GM19025 (cell line): ENCODE measurements around the gene APBB2.

Experiments used
- ATAC-seq: cut with Tn5 transposase; IDR thresholded peaks from one replicate; pipeline ENCODE4 v1.9.1; 2021; ENCODE audit warnings: mild to moderate bottlenecking, low read depth, moderate library complexity; ENCODE audit not compliant: unreplicated experiment

APBB2 gene

DNA sequence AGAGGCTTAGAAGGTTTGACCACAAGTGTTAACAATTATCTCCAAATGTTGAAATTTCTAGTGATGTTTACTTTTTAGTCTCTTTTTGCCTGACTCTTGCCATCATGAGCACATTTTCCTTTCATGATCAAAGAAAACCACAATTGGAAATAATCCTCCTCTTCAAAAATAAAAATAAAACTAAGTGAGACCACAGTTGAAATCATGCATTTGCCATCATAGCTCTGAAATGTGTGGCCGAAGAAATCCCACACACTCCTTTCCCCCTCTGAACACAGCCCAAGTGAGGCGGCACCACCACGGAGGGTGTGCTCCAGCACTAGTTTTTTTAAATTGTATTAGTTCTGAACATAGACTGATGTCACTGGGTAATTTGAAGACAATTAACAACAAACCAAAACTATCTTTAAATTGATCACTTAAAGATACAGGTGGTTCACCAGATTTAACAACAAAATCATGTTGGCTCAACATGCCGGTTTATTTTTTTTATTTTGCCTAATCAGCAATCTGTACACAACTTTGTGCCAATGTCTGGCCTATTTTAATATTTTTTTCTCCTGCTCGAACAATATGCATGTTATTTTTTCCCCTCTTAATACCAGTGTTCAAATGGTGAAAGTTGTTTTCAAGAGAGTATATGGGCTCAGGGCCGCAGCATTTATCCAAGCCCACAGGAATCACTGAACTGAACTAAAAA is 17.6 kb downstream of the APBB2 start:
- ATAC-seq, result no peak

GRCh38 chr4:41192136-41192535 is 22.2 kb downstream of the APBB2 start:
- ATAC-seq, result no peak

- no peak for ATAC-seq
Measured at GRCh38 chr4:41189666-41190065, 24.7 kb downstream of the APBB2 start.

DNA sequence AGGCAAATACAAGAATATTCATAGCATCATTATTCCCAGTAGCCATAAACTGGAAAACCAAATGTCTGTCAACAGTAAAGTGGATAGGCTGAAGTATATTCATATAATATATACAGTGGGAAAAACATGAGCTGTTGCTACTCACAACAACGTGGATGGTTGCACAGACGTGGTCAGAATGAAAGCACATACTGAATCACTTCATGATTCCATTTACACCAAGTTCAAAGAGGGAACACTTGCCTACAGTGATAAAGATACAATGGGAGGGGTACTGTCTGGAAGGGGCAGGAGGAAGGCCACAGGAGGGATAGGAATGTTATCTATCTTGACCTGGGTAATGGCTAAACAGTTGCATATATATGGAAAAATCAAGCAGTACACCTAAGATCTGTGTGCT is 25.3 kb downstream of the APBB2 start:
- ATAC-seq, result no peak

- ATAC-seq, result no peak
Measured at GRCh38 chr4:41185614-41186592, 28.4 kb downstream of the APBB2 start.

GRCh38 chr4:41184009-41184408 is 30.3 kb downstream of the APBB2 start:
- no peak for ATAC-seq

DNA sequence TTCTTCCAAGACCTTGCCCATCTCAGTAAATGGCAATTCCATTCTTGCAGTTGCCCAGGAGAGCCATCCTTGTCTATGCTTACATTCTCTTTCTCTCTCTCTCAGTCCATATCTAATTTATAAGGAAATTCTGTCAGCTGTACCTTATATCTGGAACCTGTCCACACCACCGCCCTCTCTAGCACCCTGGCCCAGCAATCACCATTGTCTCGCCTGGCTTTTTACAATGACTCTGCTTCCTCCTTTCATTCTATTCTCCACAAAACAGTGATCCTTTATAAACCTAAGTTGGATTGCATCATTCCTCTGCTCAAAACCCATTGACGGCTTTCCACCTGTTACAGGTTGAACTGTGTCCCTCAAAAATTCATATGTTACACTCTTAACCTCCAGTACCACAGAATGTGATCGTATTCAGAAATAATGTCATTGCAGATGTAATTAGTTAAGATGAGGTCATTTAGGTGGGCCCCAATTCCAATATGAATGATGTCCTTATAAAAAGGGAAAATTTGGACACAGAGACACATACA is 31.3 kb downstream of the APBB2 start:
- ATAC-seq, result no peak

- ATAC-seq, result no peak
Measured at GRCh38 chr4:41181037-41181436, 33.3 kb downstream of the APBB2 start.

DNA sequence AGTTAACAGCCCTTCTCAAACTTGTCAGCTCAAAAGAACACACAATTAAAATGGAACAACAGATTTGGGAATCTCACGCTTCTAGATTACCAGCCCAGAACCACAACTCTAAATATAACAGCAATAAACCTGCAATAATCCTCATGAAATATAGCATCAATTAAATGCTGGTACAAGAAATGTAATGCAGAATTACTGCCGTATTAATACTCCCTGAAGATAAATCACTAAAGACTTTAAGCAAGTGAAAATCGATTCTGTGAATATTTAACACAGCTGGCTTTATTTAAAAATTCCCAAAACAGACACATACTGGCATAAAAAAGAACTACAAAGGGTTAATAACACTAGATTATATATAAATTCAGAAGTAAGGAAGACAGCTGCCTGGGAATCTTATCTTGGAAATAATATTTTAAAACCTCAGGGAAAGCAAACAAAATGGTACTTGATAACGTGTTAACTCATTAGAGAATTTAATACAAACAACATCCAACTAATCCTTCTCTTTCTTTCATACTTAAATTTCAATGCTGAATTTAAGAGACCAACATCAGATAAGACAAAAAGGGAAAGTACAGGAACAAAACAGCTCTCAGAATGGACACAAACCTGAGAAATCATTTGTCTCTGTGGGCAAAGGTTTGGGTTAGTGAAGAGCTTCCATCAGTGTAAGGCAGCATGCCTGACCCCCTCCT is 34.7 kb downstream of the APBB2 start:
- no peak for ATAC-seq

GRCh38 chr4:41178372-41179370 is 35.7 kb downstream of the APBB2 start:
- no peak for ATAC-seq

GRCh38 chr4:41177016-41177415 is 37.3 kb downstream of the APBB2 start:
- no peak for ATAC-seq

GRCh38 chr4:41176340-41176739 is 38.0 kb downstream of the APBB2 start:
- no peak for ATAC-seq

- no peak for ATAC-seq
Measured at GRCh38 chr4:41175794-41176193, 38.5 kb downstream of the APBB2 start.

DNA sequence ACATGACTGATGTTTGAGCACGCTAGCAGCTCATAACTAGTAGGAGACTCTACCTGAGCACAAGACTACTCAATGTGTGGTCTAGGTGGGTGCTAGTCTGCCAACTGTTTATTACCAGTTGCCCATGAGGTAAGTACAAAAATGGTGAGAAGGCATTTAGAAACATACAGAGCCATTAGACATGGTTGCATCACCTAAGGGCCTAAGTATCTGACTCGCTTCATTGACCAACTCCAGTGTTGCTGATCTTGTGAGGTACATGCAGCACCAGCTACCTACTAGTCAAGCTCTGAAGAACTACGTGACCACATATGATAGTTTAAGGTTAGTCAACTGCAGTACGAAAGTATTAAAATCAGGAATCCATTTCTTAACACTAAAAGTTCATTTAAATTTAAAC is 39.9 kb downstream of the APBB2 start:
- no peak for ATAC-seq

DNA sequence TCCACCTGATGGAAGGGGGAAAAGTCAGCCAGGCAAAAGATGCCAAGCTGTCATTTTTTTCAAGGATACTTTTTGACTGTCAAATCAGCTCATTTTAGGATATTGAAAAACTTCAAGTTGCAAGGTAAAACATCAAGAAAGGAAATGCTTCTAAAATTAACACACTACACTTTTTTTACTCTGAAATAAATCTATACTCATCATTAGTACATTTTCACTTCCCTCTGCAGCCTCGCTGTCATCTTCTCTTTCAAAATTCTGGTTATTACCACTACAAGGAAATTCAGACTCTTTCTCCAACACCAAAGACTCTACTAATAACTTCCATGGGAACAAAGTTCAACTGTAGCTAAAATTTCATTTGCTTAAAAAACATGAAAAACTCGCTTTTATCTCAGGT is 41.6 kb downstream of the APBB2 start:
- no peak for ATAC-seq

GRCh38 chr4:41169256-41169800 is 45.0 kb downstream of the APBB2 start:
- no peak for ATAC-seq

DNA sequence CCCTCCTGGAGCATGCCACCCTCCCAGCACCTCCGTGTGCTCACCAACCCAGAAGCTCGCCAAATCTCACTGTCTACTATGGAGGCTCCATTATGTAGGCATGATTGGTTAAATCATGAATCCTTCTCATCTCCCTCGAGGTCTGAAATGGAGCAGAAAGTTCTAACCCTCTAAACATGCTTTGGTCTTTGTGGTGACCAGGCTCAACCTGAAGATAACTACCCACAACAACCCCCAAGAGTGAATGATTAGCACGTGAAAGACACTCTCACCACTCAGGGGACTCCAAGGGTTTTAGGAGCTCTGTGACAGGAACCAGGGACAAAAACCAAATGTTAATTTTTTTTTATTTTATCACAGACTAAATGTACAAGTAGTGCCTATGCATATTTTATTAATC is 47.2 kb downstream of the APBB2 start:
- no peak for ATAC-seq

GRCh38 chr4:41164405-41164804 is 49.9 kb downstream of the APBB2 start:
- no peak for ATAC-seq

- no peak for ATAC-seq
Measured at GRCh38 chr4:41161355-41161754, 53.0 kb downstream of the APBB2 start.
